GM12873 (cell line): Measurements from ENCODE around the gene DCST1.

Source experiments
- TF ChIP-seq, protein P1 (sequence below): IDR thresholded peaks from 2 replicates; pipeline ENCODE4 v1.5.1; 2012; ENCODE audit warnings: low read depth, mild to moderate bottlenecking, moderate library complexity, low read length, control low read depth; ENCODE audit not compliant: insufficient read depth; ENCODE audit errors: missing control alignments

The DCST1 gene

DNA sequence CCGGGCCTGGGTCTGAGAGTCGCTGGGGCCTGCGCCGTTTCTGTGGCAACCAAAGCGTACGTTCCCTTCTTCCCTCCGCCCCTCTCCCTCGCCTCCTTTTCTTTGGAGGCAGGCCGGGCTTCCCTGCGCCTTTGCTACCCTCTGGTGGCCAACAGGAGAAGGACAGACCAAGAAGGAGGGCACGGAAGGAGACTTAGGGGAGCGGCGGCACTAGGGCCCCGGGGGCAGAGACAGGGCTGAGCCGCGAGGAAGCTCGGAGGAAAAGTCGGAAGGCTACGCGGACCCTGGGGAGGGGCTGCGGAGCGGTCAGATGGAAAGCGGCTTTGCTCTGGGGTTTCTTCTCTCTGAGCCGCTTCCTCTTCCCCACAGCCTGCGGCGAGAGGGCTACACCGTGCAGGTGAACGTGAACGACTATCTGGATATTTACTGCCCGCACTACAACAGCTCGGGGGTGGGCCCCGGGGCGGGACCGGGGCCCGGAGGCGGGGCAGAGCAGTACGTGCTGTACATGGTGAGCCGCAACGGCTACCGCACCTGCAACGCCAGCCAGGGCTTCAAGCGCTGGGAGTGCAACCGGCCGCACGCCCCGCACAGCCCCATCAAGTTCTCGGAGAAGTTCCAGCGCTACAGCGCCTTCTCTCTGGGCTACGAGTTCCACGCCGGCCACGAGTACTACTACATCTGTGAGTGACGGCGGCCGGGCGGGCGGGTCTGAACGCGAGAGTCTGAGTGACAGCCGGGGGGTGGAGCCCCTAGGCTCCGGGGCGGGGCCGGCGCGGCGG, 51.3 kb downstream of the DCST1 start:
- TF ChIP-seq, protein P1, sequence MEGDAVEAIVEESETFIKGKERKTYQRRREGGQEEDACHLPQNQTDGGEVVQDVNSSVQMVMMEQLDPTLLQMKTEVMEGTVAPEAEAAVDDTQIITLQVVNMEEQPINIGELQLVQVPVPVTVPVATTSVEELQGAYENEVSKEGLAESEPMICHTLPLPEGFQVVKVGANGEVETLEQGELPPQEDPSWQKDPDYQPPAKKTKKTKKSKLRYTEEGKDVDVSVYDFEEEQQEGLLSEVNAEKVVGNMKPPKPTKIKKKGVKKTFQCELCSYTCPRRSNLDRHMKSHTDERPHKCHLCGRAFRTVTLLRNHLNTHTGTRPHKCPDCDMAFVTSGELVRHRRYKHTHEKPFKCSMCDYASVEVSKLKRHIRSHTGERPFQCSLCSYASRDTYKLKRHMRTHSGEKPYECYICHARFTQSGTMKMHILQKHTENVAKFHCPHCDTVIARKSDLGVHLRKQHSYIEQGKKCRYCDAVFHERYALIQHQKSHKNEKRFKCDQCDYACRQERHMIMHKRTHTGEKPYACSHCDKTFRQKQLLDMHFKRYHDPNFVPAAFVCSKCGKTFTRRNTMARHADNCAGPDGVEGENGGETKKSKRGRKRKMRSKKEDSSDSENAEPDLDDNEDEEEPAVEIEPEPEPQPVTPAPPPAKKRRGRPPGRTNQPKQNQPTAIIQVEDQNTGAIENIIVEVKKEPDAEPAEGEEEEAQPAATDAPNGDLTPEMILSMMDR, result peak; percentile 86

DNA sequence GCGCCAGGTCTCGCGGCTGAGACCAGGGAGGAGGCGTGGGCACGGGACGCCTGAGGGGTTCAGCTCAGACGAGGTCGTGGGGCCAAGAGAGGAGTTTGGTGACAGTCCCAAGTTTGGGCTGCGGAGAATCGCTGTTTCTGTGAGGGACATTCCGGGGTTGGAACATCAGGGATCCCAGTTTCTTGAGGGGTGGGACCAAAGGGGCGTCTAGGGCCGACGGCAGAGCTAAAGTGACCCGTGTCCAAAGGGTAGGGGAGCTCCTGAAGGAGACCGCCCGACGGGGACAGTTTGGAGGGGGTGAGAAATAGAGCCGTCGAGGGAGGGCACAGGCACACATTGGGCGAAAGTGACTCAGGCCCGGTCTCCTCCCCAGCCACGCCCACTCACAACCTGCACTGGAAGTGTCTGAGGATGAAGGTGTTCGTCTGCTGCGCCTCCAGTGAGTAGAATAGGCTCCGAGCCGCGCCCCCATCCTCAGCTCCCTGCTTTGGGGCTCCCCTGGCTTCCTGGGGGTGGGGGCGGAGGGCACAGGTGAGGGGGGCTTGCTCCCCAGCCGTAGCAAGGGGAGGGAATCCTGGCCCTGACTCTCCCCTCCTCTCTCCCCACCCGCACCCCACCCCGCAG, 52.0 kb downstream of the DCST1 start:
- TF ChIP-seq, protein P1, result no peak

DNA sequence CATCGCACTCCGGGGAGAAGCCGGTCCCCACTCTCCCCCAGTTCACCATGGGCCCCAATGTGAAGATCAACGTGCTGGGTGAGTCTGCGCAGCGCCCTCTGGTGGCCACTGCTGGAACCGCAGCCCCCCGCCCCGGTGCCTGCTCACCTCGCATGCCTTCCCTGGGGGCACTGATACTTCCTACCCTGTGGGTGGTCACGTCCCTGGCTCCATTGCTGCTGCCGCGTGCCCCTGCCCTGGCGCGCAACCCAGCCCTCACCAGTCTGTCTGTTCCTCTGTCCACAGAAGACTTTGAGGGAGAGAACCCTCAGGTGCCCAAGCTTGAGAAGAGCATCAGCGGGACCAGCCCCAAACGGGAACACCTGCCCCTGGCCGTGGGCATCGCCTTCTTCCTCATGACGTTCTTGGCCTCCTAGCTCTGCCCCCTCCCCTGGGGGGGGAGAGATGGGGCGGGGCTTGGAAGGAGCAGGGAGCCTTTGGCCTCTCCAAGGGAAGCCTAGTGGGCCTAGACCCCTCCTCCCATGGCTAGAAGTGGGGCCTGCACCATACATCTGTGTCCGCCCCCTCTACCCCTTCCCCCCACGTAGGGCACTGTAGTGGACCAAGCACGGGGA, 52.6 kb downstream of the DCST1 start:
- TF ChIP-seq, protein P1, result peak; percentile 98

DNA sequence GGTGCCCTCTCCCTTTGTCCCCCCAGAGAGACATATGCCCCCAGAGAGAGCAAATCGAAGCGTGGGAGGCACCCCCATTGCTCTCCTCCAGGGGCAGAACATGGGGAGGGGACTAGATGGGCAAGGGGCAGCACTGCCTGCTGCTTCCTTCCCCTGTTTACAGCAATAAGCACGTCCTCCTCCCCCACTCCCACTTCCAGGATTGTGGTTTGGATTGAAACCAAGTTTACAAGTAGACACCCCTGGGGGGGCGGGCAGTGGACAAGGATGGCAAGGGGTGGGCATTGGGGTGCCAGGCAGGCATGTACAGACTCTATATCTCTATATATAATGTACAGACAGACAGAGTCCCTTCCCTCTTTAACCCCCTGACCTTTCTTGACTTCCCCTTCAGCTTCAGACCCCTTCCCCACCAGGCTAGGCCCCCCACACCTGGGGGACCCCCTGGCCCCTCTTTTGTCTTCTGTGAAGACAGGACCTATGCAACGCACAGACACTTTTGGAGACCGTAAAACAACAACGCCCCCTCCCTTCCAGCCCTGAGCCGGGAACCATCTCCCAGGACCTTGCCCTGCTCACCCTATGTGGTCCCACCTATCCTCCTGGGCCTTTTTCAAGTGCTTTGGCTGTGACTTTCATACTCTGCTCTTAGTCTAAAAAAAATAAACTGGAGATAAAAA, 53.4 kb downstream of the DCST1 start:
- TF ChIP-seq, protein P1, result no peak

DNA sequence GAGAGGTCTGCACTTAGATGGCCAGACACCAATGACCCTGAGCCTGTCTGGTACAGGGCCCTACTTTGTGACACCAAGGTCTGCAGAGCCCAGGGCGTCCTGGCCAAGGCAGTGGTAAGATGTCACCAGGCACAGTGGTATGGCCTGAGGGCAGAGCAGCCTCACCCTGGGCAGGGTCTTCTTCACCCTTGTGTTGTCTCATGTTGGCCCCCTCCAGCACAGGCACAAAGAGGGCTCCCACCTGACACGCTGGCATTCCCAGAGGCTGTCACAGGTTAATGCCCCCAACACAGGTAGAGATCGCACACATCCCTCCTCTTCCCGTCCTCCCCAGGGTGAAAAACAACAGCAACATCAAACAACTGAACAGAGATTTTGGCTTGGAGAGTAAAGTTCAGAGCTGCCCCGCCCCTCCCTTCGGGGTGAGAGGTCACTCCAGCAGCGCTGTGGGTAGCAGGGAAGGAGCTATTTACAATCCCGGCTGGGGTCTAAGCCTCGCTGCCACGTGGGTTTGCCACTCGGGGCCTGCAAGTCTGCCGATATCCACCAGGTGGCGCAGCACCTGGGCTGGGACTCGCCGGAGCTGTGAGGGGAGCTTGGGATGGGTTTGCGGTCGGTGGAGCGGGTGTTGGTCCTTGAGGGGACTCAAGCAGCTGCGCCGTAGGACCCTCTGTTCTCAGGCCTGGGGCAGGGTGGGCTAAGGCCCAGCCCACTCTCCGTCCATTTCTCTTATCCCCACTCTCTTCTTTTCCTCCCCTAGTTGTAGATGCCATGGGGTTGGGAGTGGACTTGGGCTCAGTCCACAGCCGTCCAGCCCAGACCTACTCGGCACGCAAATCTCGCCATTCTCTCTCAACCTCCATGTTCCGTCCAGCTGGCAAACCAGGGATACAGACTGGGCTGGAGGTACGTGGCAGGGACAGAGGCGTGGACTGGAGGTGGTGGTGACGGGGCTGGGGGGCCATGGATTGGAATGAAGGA, 57.7 kb downstream of the DCST1 start:
- TF ChIP-seq, protein P1, result peak; percentile 99

DNA sequence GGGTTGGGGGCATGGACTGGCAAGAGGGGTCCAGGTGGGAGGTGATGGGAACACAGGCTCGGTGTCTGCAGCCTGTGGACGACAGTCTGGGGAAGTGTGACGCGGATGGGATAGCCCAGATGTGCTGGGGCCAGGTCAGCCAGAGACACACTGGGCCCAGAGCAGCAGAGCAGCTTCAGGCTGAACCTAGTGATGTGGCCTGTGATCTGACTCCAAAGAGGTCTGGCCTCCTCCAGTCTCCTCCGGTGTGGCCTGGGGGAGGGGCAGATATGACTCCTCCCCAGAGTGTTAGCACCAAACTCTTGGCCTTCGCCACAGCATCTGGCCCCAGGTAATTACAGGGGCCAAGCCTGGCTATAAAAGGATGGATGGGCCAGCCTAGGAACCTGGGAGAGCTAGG, 58.5 kb downstream of the DCST1 start:
- TF ChIP-seq, protein P1, result no peak
